Muscle of back (tissue), 11 donors: Measurements from ENCODE around the gene NEUROG1. TPM values are rescaled to one million over a fixed set of nuclear protein-coding genes. Genes with fewer than 3 reads are reported as not detected.
A peak's percentile ranks its signal among the peaks of the same experiment; 100 is the strongest.
"Not testable (repeated sequence)": the region's sequence is repeated elsewhere in the genome, so short reads cannot be mapped to it uniquely, and the experiment has no call there.

Experiments
- DNase-seq, 3 donors: peaks; one replicate each; pipeline versions ENCODE4 v3.0.0 to v3.0.0-alpha.2; 2013
- polyA plus RNA-seq, 10 donors: library from polyadenylated mRNA; unstranded; fragments of 120-200 nt; gene quantifications; one replicate each; pipeline ENCODE4 v1.2.1, GENCODE V29; 2013; ENCODE audit not compliant: insufficient read length in 10 of 10

NEUROG1 gene
- polyA plus RNA-seq, 10 donors = not detected

DNA sequence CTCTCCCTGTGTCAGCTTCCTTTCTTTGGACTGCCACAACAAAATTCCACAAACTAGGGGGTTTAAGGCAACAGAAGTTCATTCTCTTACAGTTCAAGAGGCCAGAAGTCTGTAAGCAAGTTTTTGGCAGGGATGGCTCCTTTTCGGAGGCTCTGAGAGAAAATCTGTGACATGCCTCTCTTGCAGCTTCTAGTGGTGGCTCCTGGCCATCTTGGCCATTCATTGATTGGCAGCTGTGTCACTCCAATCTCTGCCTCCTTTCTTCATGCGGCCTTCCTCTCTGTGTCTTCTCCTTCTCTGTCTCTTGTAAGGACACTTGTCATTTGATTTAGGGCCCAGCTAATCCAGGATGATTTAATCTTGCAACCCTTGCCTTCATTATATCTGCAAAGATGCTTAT, 2.0 kb upstream of the NEUROG1 start:
- no peak for DNase-seq

DNA sequence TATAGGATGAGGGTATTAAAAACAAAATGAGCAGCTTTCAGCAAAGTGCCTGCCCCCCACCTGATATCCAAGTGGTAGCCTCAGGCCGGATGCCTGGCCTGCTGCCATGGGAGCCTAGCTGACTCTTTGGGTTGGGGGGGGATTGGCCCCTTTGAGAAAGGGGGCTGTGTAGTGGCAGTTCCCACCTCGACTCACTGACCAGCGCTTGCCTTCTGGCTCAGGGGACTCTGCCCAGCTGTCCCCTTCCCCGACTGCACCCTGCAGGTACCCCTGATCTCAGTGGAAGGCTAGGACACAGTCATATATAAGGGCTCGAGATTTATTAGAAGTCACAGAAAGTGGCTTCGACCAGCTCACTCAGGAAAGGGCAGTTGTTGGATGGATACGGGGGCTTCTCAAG, 1.5 kb upstream of the NEUROG1 start:
- no peak for DNase-seq

GRCh38 chr5:135535420-135535819, 344 bp downstream of the NEUROG1 start:
- DNase-seq = no peak

- DNase-seq = peak in 1 of 3 donors; percentile 30
These were observed 950 bp downstream of the NEUROG1 start for GRCh38 chr5:135534609-135535419.

DNA sequence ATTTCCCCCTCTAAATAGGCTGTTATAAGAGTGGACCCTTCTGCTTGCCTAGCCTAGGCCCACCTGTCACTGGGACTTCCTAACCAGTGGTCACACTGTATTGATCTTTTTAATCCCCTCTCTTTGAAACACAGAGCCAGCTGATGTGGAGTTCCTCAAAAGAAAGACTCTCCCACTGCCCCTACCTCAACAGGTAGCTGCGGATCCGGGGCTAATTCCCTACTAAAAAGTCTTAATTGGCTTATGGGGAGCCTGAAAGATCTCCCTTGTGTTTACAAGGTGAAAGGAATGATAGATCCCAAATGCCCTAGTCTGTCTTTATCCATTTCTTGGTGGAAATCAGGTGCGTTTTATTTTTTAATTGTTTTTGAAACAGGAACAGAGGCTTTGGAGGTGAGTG, 2.0 kb downstream of the NEUROG1 start:
- DNase-seq = no peak

DNA sequence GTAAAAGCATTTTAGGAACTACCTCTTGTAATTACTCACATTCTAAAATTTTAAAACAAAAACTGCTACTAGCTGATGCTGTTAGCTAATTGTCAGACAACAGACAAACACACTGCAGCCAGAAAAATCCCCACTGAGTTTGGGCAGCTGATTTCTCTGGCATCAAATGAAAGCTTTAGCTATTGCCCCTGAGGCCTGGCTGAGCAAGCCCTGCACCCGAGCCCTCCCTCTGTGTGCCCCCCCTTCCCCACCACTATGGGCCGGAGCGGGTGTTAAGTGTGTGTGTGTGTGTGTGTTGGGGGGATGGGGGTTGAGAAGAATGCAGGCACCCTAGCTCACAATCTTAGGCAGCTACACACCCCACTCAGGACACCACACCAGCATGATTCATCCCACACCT, 2.4 kb downstream of the NEUROG1 start:
- no peak for DNase-seq

GRCh38 chr5:135529576-135529975, 6.2 kb downstream of the NEUROG1 start:
- DNase-seq = not testable (repeated sequence)

- no peak for DNase-seq
These were observed 8.8 kb downstream of the NEUROG1 start for GRCh38 chr5:135526924-135527323.

DNA sequence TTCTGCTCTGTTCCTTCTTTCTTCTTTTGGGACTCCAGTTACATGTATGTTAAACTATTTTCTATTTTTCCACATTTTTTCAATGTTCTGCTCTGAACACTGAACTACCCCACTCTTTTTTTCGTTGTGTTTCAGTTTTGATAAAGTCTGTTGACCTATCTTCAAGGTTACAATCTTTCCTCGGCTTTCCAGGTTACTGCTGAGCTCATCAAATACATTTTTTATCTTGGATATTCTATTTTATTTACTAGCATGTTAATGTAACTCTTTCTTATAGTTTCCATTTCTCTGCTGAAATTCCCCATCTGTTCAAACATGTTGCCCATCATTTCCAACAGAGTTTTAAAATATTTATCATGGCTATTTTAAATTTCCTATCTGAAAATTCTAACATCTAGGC, 13.8 kb downstream of the NEUROG1 start:
- DNase-seq = no peak

DNA sequence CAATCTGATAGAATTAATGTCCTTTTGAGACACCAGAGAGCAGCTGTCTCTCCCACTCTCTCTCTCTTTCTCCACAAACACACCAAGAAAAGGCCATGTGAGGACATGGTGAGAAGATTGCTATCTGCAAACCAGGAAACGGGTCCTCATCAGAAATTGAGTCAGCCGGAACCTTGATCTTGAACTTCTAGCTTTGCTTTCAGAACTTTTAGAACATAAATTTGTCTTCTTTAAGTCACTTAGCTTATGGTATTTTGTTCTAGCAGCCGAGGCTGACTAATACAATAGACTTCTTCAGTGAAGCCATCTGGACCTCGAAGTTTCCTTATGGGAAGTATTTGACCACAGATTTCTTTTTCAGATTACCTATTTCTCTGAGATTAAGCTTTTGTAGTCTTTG, 18.1 kb downstream of the NEUROG1 start:
- no peak for DNase-seq

DNA sequence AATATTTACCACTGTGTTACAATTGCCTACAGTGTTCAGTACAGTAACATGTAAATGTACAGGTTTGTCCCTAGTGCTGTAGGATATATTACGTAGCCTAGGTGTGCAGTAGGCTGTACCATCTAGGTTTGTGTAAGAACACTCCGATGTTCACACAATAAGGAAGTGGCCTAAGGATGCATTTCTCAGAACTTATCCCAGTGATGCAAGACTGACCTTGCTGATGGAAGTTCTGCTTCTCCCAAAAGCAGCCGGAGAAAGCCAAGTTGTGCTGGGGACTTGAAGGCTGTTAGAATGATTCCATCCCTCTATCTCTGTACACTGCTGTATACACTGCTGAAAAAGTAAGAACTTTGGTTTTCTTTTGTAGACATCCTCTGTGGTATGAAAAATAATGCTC, 21.6 kb downstream of the NEUROG1 start:
- DNase-seq = no peak

GRCh38 chr5:135511761-135512575, 23.8 kb downstream of the NEUROG1 start:
- DNase-seq = no peak

DNA sequence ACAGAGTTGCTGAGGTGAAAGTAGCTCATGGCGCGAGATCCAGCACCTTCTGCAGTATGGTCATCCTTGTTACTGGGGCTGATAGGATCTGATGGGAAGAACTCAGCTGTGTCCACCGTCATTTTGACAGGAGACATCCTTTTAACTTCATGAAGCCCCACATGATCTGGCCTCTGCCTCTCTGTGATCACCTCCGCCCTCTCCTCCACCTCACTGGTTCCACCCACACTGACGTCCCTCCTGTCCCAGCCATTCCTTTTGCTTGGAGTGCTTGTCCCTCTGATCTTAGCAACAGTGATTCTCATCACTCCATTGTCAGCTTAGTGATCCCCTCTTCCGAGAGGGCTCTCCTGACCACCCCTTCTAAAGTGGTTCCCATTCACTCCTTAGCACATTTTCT, 25.8 kb downstream of the NEUROG1 start:
- no peak for DNase-seq

- DNase-seq = no peak
These were observed 27.2 kb downstream of the NEUROG1 start for GRCh38 chr5:135508496-135509005.

DNA sequence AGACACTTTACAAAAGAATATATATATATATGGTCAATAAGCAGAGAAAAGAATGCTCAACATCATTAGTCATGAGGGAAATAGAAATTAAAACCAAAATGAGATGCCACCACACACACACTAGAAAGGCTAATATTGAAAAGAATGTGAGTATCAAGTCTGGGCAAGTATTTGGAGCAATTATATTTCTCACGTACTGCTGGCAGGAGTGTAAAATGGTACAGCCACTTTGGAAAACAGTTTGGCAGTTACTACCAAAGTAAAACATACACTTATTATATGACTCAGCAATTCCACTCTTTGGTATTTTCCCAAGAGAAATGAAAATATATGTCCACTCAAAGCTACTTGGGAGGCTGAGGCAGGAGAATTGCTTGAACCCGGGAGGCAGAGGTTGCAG, 29.8 kb downstream of the NEUROG1 start:
- DNase-seq = no peak

DNA sequence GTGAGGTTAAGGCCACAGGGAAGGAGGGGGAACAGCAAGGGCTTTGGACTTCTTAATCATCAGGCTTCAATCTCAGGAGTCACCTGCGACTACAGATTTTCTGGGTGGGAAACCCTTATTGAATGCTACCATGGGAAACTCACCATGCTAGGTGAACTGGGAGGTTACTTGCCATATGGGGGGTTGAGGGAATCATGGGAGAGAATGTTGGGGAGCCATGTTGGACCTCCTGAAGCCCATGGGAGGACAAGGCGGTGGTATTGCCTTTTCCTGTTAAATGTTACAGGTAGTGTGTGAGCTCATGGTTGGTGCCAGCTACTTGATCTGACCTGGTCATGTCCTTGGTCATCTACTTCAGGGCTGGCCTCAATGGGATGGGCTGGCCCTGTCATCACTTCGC, 31.4 kb downstream of the NEUROG1 start:
- no peak for DNase-seq

DNA sequence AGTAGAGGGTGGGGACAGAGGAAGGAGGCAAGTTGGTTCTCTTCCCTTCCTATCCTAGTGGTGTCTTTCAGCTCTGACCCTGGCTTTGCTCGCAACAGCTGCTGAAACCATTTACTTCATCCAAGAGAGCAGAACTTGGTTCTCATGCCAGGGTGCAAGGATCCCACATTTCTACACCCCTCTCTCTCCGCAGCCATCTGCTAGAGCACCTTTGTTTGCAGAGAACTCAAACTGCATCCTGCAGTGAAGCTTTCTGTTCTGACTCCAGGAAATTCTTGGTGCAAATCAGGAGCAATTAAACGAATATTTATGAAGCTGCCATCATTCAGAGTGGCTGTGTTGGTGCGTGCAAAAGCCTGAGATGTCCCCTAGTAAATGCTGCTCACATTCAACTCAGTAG, 31.9 kb downstream of the NEUROG1 start:
- no peak for DNase-seq

- no peak for DNase-seq
These were observed 32.8 kb downstream of the NEUROG1 start for GRCh38 chr5:135502836-135503520.

DNA sequence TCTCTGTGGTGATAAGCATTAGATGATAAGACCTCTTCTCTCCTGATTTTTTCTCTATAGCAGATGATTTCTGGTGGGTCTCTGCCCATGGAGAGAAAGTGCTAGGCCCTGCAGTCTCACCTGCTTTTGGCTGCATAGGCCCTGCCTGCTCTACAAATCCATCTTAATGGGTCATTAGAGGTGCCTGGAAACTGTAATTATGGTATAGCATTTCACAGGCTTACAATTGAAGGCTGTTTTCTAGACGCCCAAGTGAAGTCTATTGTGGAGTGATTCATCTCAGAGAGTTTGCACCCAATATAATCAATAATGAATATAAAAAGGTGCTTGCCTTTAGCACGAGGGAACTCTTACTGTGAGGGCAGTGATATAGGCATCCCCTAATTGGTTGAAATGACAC, 33.8 kb downstream of the NEUROG1 start:
- no peak for DNase-seq

GRCh38 chr5:135498637-135498995, 37.1 kb downstream of the NEUROG1 start:
- no peak for DNase-seq

DNA sequence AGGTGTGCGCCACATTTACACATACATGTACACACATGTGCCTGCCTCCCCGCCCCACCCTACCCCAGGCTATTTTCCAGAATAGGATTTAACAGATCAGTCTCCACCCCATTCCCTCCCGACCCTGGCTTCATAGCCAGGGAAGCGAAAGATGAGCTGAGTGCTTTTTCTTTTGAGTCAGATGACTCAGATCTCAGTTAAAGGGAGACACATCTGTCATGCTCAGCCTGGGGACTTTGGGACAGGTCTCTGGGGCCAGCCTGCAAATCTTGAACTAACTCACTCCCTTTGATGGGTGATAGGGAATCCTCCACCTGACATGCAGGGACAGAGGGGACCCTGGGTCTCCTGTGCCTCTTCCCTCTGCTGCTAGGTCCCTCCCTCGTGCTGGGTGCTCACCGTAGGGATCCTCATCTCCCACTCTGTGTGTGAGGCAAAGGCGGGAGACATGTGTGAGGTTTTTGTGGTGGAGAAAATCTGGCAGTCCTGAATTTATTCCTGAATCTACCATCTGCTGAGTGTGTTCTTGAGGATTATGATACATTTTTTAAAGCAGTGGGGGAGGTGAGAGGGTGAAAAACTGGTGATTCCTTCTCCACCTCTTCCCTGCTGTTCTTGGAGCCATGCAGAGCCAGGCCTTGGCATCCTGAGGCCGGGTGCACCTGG, 37.7 kb downstream of the NEUROG1 start:
- DNase-seq = no peak

GRCh38 chr5:135495531-135495930, 40.2 kb downstream of the NEUROG1 start:
- not testable (repeated sequence) for DNase-seq
